H1 (cell line): Measurements from ENCODE around the gene GPC6. TPM values are rescaled to one million over a fixed set of nuclear protein-coding genes. Genes with fewer than 3 reads are reported as not detected.

Experiments
- JUND ChIP-seq: IDR thresholded peaks from 2 replicates; pipeline ENCODE4 v1.6.1; 2011; ENCODE audit warnings: mild to moderate bottlenecking, improper control_type of control experiment, low read length
- KDM1A ChIP-seq: fragments of 200-600, 300-600 bp; sonication (generic); IDR thresholded peaks from 2 replicates; pipeline ENCODE4 v1.7.1; 2016; ENCODE audit warnings: mild to moderate bottlenecking, low read length, borderline replicate concordance
- TAF7 ChIP-seq: optimal IDR thresholded peaks from 2 replicates; pipeline ENCODE3; 2011; ENCODE audit warnings: low read depth, mild to moderate bottlenecking, inconsistent platforms, low read length, moderate library complexity, borderline replicate concordance
- polyA plus RNA-seq, 7 experiments: library from polyadenylated mRNA; depleted of rRNA in 3 of 7; stranded (reverse) in 5 of 7; unstranded in 2 of 7; fragments of >200 nt in 5 of 7; fragments of 200-250 nt in 2 of 7; gene quantifications; 1 replicate in 5 of 7; 2 replicates in 1 of 7; 4 replicates in 1 of 7; pipeline versions ENCODE4 v1.2.1 to v1.2.3, GENCODE V29; 2011 to 2013; ENCODE audit warnings: missing spikeins in 2 of 7, mixed read lengths in 2 of 7
- total RNA-seq: library from RNA; stranded (reverse); fragmentation: NEBNext Ultra II Directional; extraction: Animal tissue kit (Norgen Biotek cat#: 25700); gene quantifications from 2 replicates; pipeline ENCODE4 v1.2.1, GENCODE V29; 2021
- TF ChIP-seq, protein P1 (sequence below): IDR thresholded peaks from 2 replicates; pipeline ENCODE4 v1.6.1; 2012; ENCODE audit warnings: inconsistent platforms

The GPC6 gene
- total and polyA plus RNA-seq, 2 of the 8 experiments (the other 6 are each of a cell fraction or from before 2014, with no cell fraction given) = 5.4 to 12.0 TPM

DNA sequence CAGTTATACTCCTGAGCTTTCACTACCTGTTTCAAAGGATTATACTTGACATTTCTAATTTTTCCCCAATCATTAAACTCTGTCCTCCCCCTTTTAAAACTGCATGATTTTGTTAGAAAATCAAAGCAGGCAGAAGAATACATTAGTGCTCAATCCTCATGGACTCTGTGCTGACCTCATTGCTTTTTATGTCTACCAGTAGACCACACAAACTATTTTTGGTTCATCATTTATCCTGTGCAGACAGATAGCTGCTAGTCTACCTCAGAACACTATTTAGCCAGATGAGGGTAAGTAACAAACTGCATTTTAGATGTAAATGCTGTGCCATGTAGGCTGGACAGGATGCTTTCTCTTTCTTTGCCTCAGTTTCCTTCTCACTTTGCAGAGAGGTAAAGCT, 1016.9 kb downstream of the GPC6 start (continued):
- TF ChIP-seq, protein P1, sequence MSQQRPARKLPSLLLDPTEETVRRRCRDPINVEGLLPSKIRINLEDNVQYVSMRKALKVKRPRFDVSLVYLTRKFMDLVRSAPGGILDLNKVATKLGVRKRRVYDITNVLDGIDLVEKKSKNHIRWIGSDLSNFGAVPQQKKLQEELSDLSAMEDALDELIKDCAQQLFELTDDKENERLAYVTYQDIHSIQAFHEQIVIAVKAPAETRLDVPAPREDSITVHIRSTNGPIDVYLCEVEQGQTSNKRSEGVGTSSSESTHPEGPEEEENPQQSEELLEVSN = no peak
- TF ChIP-seq JUND (no peak), KDM1A (no peak), TAF7 (no peak)
- TF ChIP-seq, all 59 proteins: peak for 0
